Tibial artery (tissue), 4 donors: ENCODE measurements around the gene PDLIM7.

Source experiments
- DNase-seq, 2 donors: peaks; one replicate each; pipeline ENCODE4 v3.0.0-alpha.2; 2019
- H3K27ac ChIP-seq, 2 donors: fragments of 200-600 bp; sonication (generic) in 1 of 2; 1 replicate in 1 of 2; 2 replicates in 1 of 2; pipeline ENCODE4 v1.5.1; 2018 to 2019; ENCODE audit warnings: mild to moderate bottlenecking in 1 of 2
- H3K27me3 ChIP-seq, 2 donors: fragments of 200-600 bp; sonication (generic) in 1 of 2; one replicate each; pipeline versions ENCODE4 v1.5.1 to v1.6.0; 2016 to 2019
- H3K36me3 ChIP-seq, 3 donors: fragments of 200-600 bp; sonication (generic) in 2 of 3; one replicate each; pipeline ENCODE4 v1.5.1; 2016 to 2019; ENCODE audit warnings: mild to moderate bottlenecking in 2 of 3
- H3K4me1 ChIP-seq, 4 donors: fragments of 200-600 bp; sonication (generic) in 2 of 4; 1 replicate in 3 of 4; 2 replicates in 1 of 4; pipeline ENCODE4 v1.5.1; 2016 to 2019
- H3K4me3 ChIP-seq, 2 donors: fragments of 200-600 bp; sonication (generic) in 1 of 2; 1 replicate in 1 of 2; 2 replicates in 1 of 2; pipeline ENCODE4 v1.5.1; 2018 to 2019; ENCODE audit warnings: mild to moderate bottlenecking in 2 of 2
- H3K9me3 ChIP-seq, 3 donors: fragments of 200-600 bp; sonication (generic) in 1 of 3; one replicate each; pipeline ENCODE4 v1.5.1; 2016 to 2019
- CTCF ChIP-seq, 2 experiments: fragments of 200-600 bp in 1 of 2; fragments of 450-650 bp in 1 of 2; IDR thresholded peaks; one replicate each; pipeline ENCODE4 v1.5.1; 2017 to 2019; ENCODE audit warnings: antibody characterized with exemption in 2 of 2, mild to moderate bottlenecking in 1 of 2, moderate library complexity in 1 of 2
- intact Hi-C: fragments of 100-400 bp; cut with DNase I; formaldehyde crosslinking; loops from one replicate; pipeline ENCODE4 v1.15.0; 2023; ENCODE audit warnings: low total_unique reads

Gene PDLIM7

GRCh38 chr5:177468329-177468684 is 29.1 kb downstream of the PDLIM7 start:
- intact Hi-C loops = no loop called here
- H3K9me3 ChIP-seq = no peaks in the 10 kb centered on the region
- no peak for DNase-seq
- peaks cover 27 to 40% (median 32%) of the 10 kb centered on the region in 3 donors for H3K36me3 ChIP-seq
- peaks cover 0 to 42% (median 34%) of the 10 kb centered on the region in 4 donors for H3K4me1 ChIP-seq
- no peak for TF ChIP-seq CTCF (IDR thresholded peaks at IDR 0.05)
- no peaks in the 10 kb centered on the region for H3K27me3 ChIP-seq
- H3K4me3 ChIP-seq = no peak overlapping the region
- H3K27ac ChIP-seq = no peak overlapping the region

GRCh38 chr5:177467436-177467835 is 30.0 kb downstream of the PDLIM7 start:
- no peaks in the 10 kb centered on the region for H3K27me3 ChIP-seq
- intact Hi-C loops = no loop called here
- H3K9me3 ChIP-seq = no peaks in the 10 kb centered on the region
- H3K4me3 ChIP-seq = no peak overlapping the region
- H3K36me3 ChIP-seq = peaks cover 27 to 40% (median 33%) of the 10 kb centered on the region in 3 donors
- TF ChIP-seq CTCF (IDR thresholded peaks at IDR 0.05) = no peak
- no peak overlapping the region for H3K27ac ChIP-seq
- peaks cover 0 to 37% (median 29%) of the 10 kb centered on the region in 4 donors for H3K4me1 ChIP-seq
- DNase-seq = no peak

- intact Hi-C loops = no loop called here
- no peak for TF ChIP-seq CTCF (IDR thresholded peaks at IDR 0.05)
- Histone ChIP-seq H3K36me3 (peaks cover 27 to 40% (median 38%) of the 10 kb centered on the region in 3 donors), H3K27ac (no peak overlapping the region), H3K27me3 (no peaks in the 10 kb centered on the region), H3K9me3 (no peaks in the 10 kb centered on the region), H3K4me1 (peaks cover 0 to 32% (median 23%) of the 10 kb centered on the region in 4 donors), H3K4me3 (no peak overlapping the region)
- no peak for DNase-seq
These were observed 30.5 kb downstream of the PDLIM7 start for GRCh38 chr5:177466861-177467260.

- peaks cover 27 to 46% (median 43%) of the 10 kb centered on the region in 3 donors for H3K36me3 ChIP-seq
- intact Hi-C loops = no loop called here
- DNase-seq = no peak
- H3K4me3 ChIP-seq = no peak overlapping the region
- H3K27ac ChIP-seq = no peak overlapping the region
- H3K9me3 ChIP-seq = no peaks in the 10 kb centered on the region
- TF ChIP-seq CTCF (IDR thresholded peaks at IDR 0.05) = no peak
- no peaks in the 10 kb centered on the region for H3K27me3 ChIP-seq
- peaks cover 0 to 13% (median 10%) of the 10 kb centered on the region in 4 donors for H3K4me1 ChIP-seq
These were observed 32.4 kb downstream of the PDLIM7 start for GRCh38 chr5:177465044-177465443.

- H3K4me3 ChIP-seq = no peak overlapping the region
- H3K27ac ChIP-seq = no peak overlapping the region
- peaks cover 22 to 57% (median 51%) of the 10 kb centered on the region in 3 donors for H3K36me3 ChIP-seq
These were observed 35.3 kb downstream of the PDLIM7 start for GRCh38 chr5:177462021-177462670.

More at GRCh38 chr5:177462021-177462670, 35.3 kb downstream of the PDLIM7 start:
- TF ChIP-seq CTCF (IDR thresholded peaks at IDR 0.05) = no peak
- intact Hi-C loops = no loop called here
- H3K27me3 ChIP-seq = no peaks in the 10 kb centered on the region
- DNase-seq = no peak
- H3K9me3 ChIP-seq = no peaks in the 10 kb centered on the region
- H3K4me1 ChIP-seq = peaks cover 0 to 8% (median 3%) of the 10 kb centered on the region in 4 donors
